ENCODE measurements around the gene LCORL.

LCORL gene

GRCh38 chr4:17809667-17810066 is 211.9 kb downstream of the LCORL start:
- Histone ChIP-seq H2BK5ac (ENCODE audit: low read length) (no peak overlapping the region), H4K91ac (ENCODE audit: low read depth, low read length, poor library complexity) (no peak overlapping the region), H3K4me2 (ENCODE audit: insufficient read depth, low read length, poor library complexity, severe bottlenecking) (peak overlapping the region; percentile 89), H2BK120ac (ENCODE audit: low read depth, low read length) (no peak overlapping the region), H2AK5ac (ENCODE audit: low read depth, low read length) (no peak overlapping the region), H3K27ac (replicated peaks; ENCODE audit: low read length) (no peak overlapping the region), H3K23ac (ENCODE audit: low read depth, low read length, poor library complexity) (no peak overlapping the region), H3K4me3 (ENCODE audit: low read length in 2 of 2) (peak overlapping the region; percentile 88 to 91), H3K79me1 (ENCODE audit: low read depth, low read length) (no peaks in the 10 kb centered on the region), H3K14ac (ENCODE audit: low read length) (no peak overlapping the region), H3K27me3 (ENCODE audit: control insufficient read depth in 3 of 3, insufficient read depth in 3 of 3, low read depth in 1 of 3, low read length in 3 of 3) (no peaks in the 10 kb centered on the region), H2BK15ac (ENCODE audit: low read length) (no peak overlapping the region), H3K4me1 (ENCODE audit: control insufficient read depth in 2 of 2, insufficient read depth in 1 of 2, low read depth in 1 of 2, low read length in 2 of 2) (peaks cover 0 to 16% of the 10 kb centered on the region in 2 donors), H3K9ac (ENCODE audit: low read depth, low read length, poor library complexity) (no peak overlapping the region), H2AFZ (ENCODE audit: low read length) (no peak overlapping the region), H2BK12ac (ENCODE audit: low read length) (no peak overlapping the region), H4K8ac (ENCODE audit: low read depth, low read length) (no peak overlapping the region), H3K4ac (ENCODE audit: low read length) (no peak overlapping the region), H3K9me3 (replicated peaks in 1 of 2; ENCODE audit: control insufficient read depth in 2 of 2, insufficient read depth in 1 of 2, low read depth in 1 of 2, low read length in 2 of 2) (no peaks in the 10 kb centered on the region), H3K18ac (ENCODE audit: low read length) (no peak overlapping the region), H3K36me3 (replicated peaks in 1 of 2; ENCODE audit: control insufficient read depth in 2 of 2, insufficient read depth in 2 of 2, low read length in 2 of 2) (peaks cover 0 to 73% of the 10 kb centered on the region in 2 donors)
- WGBS, 2 donors (ENCODE audit: extremely low coverage in 2 of 2, insufficient read length in 2 of 2, insufficient replicate concordance in 1 of 2), result no CpG with 5 or more reads among the region's 7 CpGs
- no peak for DNase-seq (ENCODE audit: low spot score)

DNA sequence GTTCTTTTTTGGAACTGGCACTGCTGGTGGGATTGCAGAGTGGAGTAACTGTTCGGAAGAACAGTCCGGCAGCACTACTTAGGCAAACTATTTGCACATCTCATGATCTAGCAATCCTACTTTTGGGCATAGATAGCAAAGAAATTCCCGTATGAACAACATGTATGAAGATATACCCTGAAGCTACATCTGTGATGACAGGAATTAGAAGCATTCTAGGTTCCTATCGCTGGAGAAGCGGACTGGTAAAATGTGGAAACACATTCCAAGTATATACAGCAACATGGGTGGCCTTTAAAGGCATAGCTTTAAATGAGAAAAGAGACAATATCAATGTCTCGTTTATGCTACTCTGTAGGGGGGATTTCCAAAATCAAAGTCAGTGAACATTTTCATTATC is 214.1 kb downstream of the LCORL start:
- Histone ChIP-seq H3K9me3 (replicated peaks in 1 of 2; ENCODE audit: control insufficient read depth in 2 of 2, insufficient read depth in 1 of 2, low read depth in 1 of 2, low read length in 2 of 2) (no peaks in the 10 kb centered on the region), H3K4me1 (ENCODE audit: control insufficient read depth in 2 of 2, insufficient read depth in 1 of 2, low read depth in 1 of 2, low read length in 2 of 2) (peaks cover 0 to 11% of the 10 kb centered on the region in 2 donors), H3K23ac (ENCODE audit: low read depth, low read length, poor library complexity) (no peak overlapping the region), H3K27ac (replicated peaks; ENCODE audit: low read length) (no peak overlapping the region), H2BK5ac (ENCODE audit: low read length) (no peak overlapping the region), H3K9ac (ENCODE audit: low read depth, low read length, poor library complexity) (no peak overlapping the region), H2BK15ac (ENCODE audit: low read length) (no peak overlapping the region), H4K8ac (ENCODE audit: low read depth, low read length) (no peak overlapping the region), H3K18ac (ENCODE audit: low read length) (no peak overlapping the region), H2AK5ac (ENCODE audit: low read depth, low read length) (no peak overlapping the region), H3K4ac (ENCODE audit: low read length) (no peak overlapping the region), H2BK12ac (ENCODE audit: low read length) (no peak overlapping the region), H3K4me2 (ENCODE audit: insufficient read depth, low read length, poor library complexity, severe bottlenecking) (no peak overlapping the region), H3K4me3 (ENCODE audit: low read length in 2 of 2) (no peak overlapping the region), H3K27me3 (ENCODE audit: control insufficient read depth in 3 of 3, insufficient read depth in 3 of 3, low read depth in 1 of 3, low read length in 3 of 3) (no peaks in the 10 kb centered on the region), H3K36me3 (replicated peaks in 1 of 2; ENCODE audit: control insufficient read depth in 2 of 2, insufficient read depth in 2 of 2, low read length in 2 of 2) (peaks cover 13 to 73% of the 10 kb centered on the region in 2 donors), H3K79me1 (ENCODE audit: low read depth, low read length) (peaks cover 4% of the 10 kb centered on the region), H3K14ac (ENCODE audit: low read length) (no peak overlapping the region), H4K91ac (ENCODE audit: low read depth, low read length, poor library complexity) (no peak overlapping the region), H2BK120ac (ENCODE audit: low read depth, low read length) (no peak overlapping the region), H2AFZ (ENCODE audit: low read length) (no peak overlapping the region)
- DNase-seq (ENCODE audit: low spot score), result no peak
- WGBS, 2 donors (ENCODE audit: extremely low coverage in 2 of 2, insufficient read length in 2 of 2, insufficient replicate concordance in 1 of 2), result no CpG with 5 or more reads among the region's 6 CpGs

- H3K4ac ChIP-seq (ENCODE audit: low read length), result no peak overlapping the region
- no peak overlapping the region for H3K9ac ChIP-seq (ENCODE audit: low read depth, low read length, poor library complexity)
- no peak overlapping the region for H2BK120ac ChIP-seq (ENCODE audit: low read depth, low read length)
- H3K36me3 ChIP-seq (replicated peaks in 1 of 2; ENCODE audit: control insufficient read depth in 2 of 2, insufficient read depth in 2 of 2, low read length in 2 of 2), result peaks cover 13 to 86% of the 10 kb centered on the region in 2 donors
- H2BK15ac ChIP-seq (ENCODE audit: low read length), result no peak overlapping the region
- H2BK12ac ChIP-seq (ENCODE audit: low read length), result no peak overlapping the region
- no peak overlapping the region for H3K4me3 ChIP-seq (ENCODE audit: low read length in 2 of 2)
- no peak overlapping the region for H2AK5ac ChIP-seq (ENCODE audit: low read depth, low read length)
- H3K14ac ChIP-seq (ENCODE audit: low read length), result no peak overlapping the region
- DNase-seq (ENCODE audit: low spot score), result no peak
- peaks cover 4% of the 10 kb centered on the region for H3K79me1 ChIP-seq (ENCODE audit: low read depth, low read length)
- no peak overlapping the region for H3K18ac ChIP-seq (ENCODE audit: low read length)
- no peak overlapping the region for H4K8ac ChIP-seq (ENCODE audit: low read depth, low read length)
- no peak overlapping the region for H2AFZ ChIP-seq (ENCODE audit: low read length)
- H3K27me3 ChIP-seq (ENCODE audit: control insufficient read depth in 3 of 3, insufficient read depth in 3 of 3, low read depth in 1 of 3, low read length in 3 of 3), result no peaks in the 10 kb centered on the region
- no peak overlapping the region for H3K23ac ChIP-seq (ENCODE audit: low read depth, low read length, poor library complexity)
- H3K4me2 ChIP-seq (ENCODE audit: insufficient read depth, low read length, poor library complexity, severe bottlenecking), result no peak overlapping the region
- no peak overlapping the region for H4K91ac ChIP-seq (ENCODE audit: low read depth, low read length, poor library complexity)
- H3K27ac ChIP-seq (replicated peaks; ENCODE audit: low read length), result no peak overlapping the region
- H3K9me3 ChIP-seq (replicated peaks in 1 of 2; ENCODE audit: control insufficient read depth in 2 of 2, insufficient read depth in 1 of 2, low read depth in 1 of 2, low read length in 2 of 2), result no peaks in the 10 kb centered on the region
- H2BK5ac ChIP-seq (ENCODE audit: low read length), result no peak overlapping the region
- WGBS, 2 donors (ENCODE audit: extremely low coverage in 2 of 2, insufficient read length in 2 of 2, insufficient replicate concordance in 1 of 2), result no CpG with 5 or more reads among the region's 3 CpGs
- H3K4me1 ChIP-seq (ENCODE audit: control insufficient read depth in 2 of 2, insufficient read depth in 1 of 2, low read depth in 1 of 2, low read length in 2 of 2), result peaks cover 0 to 11% of the 10 kb centered on the region in 2 donors
Observed at GRCh38 chr4:17805580-17806155, 215.9 kb downstream of the LCORL start.

DNA sequence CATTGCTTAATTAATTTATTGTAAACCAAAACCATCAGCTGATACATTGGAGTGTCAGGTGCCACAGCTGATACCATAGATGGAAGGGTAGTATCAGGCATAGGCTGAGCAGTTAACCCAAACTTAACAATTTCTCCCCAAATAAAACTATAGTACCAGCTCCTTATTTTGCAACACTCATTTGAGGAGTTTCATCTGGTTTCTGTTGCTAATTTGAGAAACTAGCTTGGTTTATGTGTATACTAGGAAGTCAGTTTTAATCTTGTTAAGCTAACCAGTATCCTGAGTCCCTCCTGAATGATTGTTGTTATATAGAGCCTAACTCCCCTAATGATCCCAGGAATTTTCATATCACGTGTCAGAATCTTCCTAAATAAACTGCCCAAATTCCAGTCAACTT is 223.7 kb downstream of the LCORL start:
- Histone ChIP-seq H3K4me3 (ENCODE audit: low read length in 2 of 2) (no peak overlapping the region), H3K23ac (ENCODE audit: low read depth, low read length, poor library complexity) (no peak overlapping the region), H2BK15ac (ENCODE audit: low read length) (no peak overlapping the region), H3K14ac (ENCODE audit: low read length) (no peak overlapping the region), H3K36me3 (replicated peaks in 1 of 2; ENCODE audit: control insufficient read depth in 2 of 2, insufficient read depth in 2 of 2, low read length in 2 of 2) (peaks cover 2 to 93% of the 10 kb centered on the region in 2 donors), H4K8ac (ENCODE audit: low read depth, low read length) (no peak overlapping the region), H3K79me1 (ENCODE audit: low read depth, low read length) (peaks cover 1% of the 10 kb centered on the region), H4K91ac (ENCODE audit: low read depth, low read length, poor library complexity) (no peak overlapping the region), H2BK12ac (ENCODE audit: low read length) (no peak overlapping the region), H3K18ac (ENCODE audit: low read length) (no peak overlapping the region), H3K9me3 (replicated peaks in 1 of 2; ENCODE audit: control insufficient read depth in 2 of 2, insufficient read depth in 1 of 2, low read depth in 1 of 2, low read length in 2 of 2) (no peaks in the 10 kb centered on the region), H2AFZ (ENCODE audit: low read length) (no peak overlapping the region), H2BK5ac (ENCODE audit: low read length) (no peak overlapping the region), H2AK5ac (ENCODE audit: low read depth, low read length) (no peak overlapping the region), H3K27me3 (ENCODE audit: control insufficient read depth in 3 of 3, insufficient read depth in 3 of 3, low read depth in 1 of 3, low read length in 3 of 3) (no peaks in the 10 kb centered on the region), H2BK120ac (ENCODE audit: low read depth, low read length) (no peak overlapping the region), H3K27ac (replicated peaks; ENCODE audit: low read length) (no peak overlapping the region), H3K4ac (ENCODE audit: low read length) (no peak overlapping the region), H3K4me1 (ENCODE audit: control insufficient read depth in 2 of 2, insufficient read depth in 1 of 2, low read depth in 1 of 2, low read length in 2 of 2) (no peaks in the 10 kb centered on the region), H3K4me2 (ENCODE audit: insufficient read depth, low read length, poor library complexity, severe bottlenecking) (no peak overlapping the region), H3K9ac (ENCODE audit: low read depth, low read length, poor library complexity) (no peak overlapping the region)
- no peak for DNase-seq (ENCODE audit: low spot score)
- no CpG with 5 or more reads among the region's 1 CpG for WGBS, 2 donors (ENCODE audit: extremely low coverage in 2 of 2, insufficient read length in 2 of 2, insufficient replicate concordance in 1 of 2)
